ENCODE measurements around the gene SKI. TPM values are rescaled to one million over a fixed set of nuclear protein-coding genes. Genes with fewer than 3 reads are reported as not detected.

SKI gene
- total and polyA plus RNA-seq, 2 of the 8 experiments (the other 6 are each of a cell fraction or from before 2014, with no cell fraction given), result 8.3 to 87.6 TPM

DNA sequence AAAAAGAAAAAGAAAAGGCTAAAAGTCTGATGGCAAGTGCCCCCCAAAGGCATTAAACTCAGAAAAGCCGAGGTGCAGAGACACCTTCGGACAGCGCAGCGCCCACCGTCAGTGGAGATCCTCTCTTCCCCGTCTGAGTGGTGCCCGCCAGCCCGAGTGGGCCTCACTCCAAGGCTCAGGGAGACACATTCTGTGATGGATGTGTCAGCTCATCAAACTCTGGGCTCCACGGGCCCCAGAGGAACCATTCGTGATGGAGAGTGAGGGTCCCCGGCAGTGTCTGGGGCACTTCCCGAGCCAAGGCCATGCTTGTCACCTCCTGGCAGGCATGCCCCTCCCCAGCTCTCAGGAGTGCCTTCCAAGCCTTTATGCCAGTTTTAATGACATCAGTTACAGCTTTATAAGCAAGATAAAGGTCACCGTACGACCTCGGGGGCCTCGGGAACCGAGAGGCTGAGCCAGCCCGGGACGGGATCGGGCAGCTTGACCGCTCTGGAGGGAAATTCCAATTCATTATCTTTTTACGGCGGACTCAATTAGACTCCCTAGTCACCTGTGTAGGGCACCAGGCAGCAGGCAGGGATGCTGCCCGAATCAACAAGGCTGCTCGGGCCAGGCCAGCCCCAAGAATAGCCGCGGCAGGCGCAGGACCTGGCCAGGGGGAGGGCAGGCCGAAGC is 113.7 kb downstream of the SKI start:
- Histone ChIP-seq H3K79me2 (ENCODE audit: control insufficient read depth in 1 of 2, insufficient read depth in 2 of 2, low read length in 2 of 2) (no peaks in the 10 kb centered on the region), H3K18ac (ENCODE audit: extremely low read depth, low read length) (no peak overlapping the region), H3K27me3 (replicated peaks in 1 of 4; ENCODE audit: control insufficient read depth in 3 of 4, extremely low read depth in 1 of 4, insufficient read depth in 3 of 4, low read length in 3 of 4) (no peaks in the 10 kb centered on the region), H2BK5ac (ENCODE audit: low read depth, low read length) (no peak overlapping the region; the same call in 1 of the 2 replicates), H3K36me3 (ENCODE audit: control insufficient read depth in 2 of 4, insufficient read depth in 4 of 4, low read length in 3 of 4) (no peaks in the 10 kb centered on the region), H3K23me2 (ENCODE audit: low read depth, low read length) (no peaks in the 10 kb centered on the region), H3K4ac (replicated peaks; ENCODE audit: insufficient read length, low read depth, low read length) (no peak overlapping the region), H3K9ac (replicated peaks in 1 of 4; ENCODE audit: extremely low read depth in 1 of 4, low read depth in 3 of 4, low read length in 3 of 4) (no peak overlapping the region), H3K56ac (replicated peaks; ENCODE audit: insufficient read length, low read depth, low read length) (no peak overlapping the region), H2BK12ac (ENCODE audit: low read depth, low read length) (no peak overlapping the region), H3K9me3 (ENCODE audit: insufficient read depth in 2 of 2, low read depth in 1 of 2, low read length in 1 of 2) (no peaks in the 10 kb centered on the region), H4K8ac (ENCODE audit: extremely low read depth, insufficient read depth, low read length) (no peak overlapping the region), H4K91ac (replicated peaks; ENCODE audit: insufficient read length, low read length) (no peak overlapping the region), H3K23ac (ENCODE audit: insufficient read length) (no peak overlapping the region), H2AFZ (ENCODE audit: low read length) (no peak overlapping the region), H4K5ac (ENCODE audit: insufficient read length, low read depth, low read length) (no peak overlapping the region), H3K14ac (ENCODE audit: insufficient read length) (no peak overlapping the region), H2AK5ac (ENCODE audit: low read depth, low read length) (no peak overlapping the region), H3K79me1 (ENCODE audit: low read depth, low read length) (no peaks in the 10 kb centered on the region), H3K4me2 (ENCODE audit: insufficient read depth in 1 of 2, low read depth in 2 of 2, low read length in 2 of 2) (no peak overlapping the region), H3K27ac (ENCODE audit: low read depth, low read length) (no peak overlapping the region), H3K4me3 (ENCODE audit: extremely low read depth in 1 of 4, insufficient read depth in 2 of 4, low read depth in 3 of 4, low read length in 4 of 4) (no peak overlapping the region), H2BK20ac (ENCODE audit: low read length) (no peak overlapping the region), H4K20me1 (replicated peaks in 1 of 2; ENCODE audit: control insufficient read depth in 1 of 2, insufficient read depth in 2 of 2, low read length in 2 of 2) (peaks cover 0 to 3% of the 10 kb centered on the region in 2 experiments), H2BK120ac (replicated peaks; ENCODE audit: low read depth, low read length) (no peak overlapping the region), H2BK15ac (ENCODE audit: low read length) (no peak overlapping the region), H3K4me1 (replicated peaks in 1 of 4; ENCODE audit: control insufficient read depth in 3 of 4, insufficient read depth in 4 of 4, low read length in 3 of 4) (no peaks in the 10 kb centered on the region)
- ChIA-PET CTCF (ENCODE audit: partially characterized antibody) (interaction anchor here (0.6 to 1.8 kb wide), 5 partner anchors 26 to 793 kb away, joined by 3 to 6 read pairs (median 3); no protein-coding TSS in a partner anchor), POLR2A (ENCODE audit: partially characterized antibody) (no interaction called here)
- DNase-seq (ENCODE audit: low read depth in 1 of 2, low spot score in 2 of 2) (no peak), FAIRE-seq (no peak)
- 92% methylated on average over 25 of the region's 29 CpGs; no CpG with 5 or more reads in 1 of the 2 experiments for WGBS, 2 experiments (ENCODE audit: extremely low coverage in 1 of 2, insufficient coverage in 1 of 2, insufficient read length in 1 of 2, insufficient replicate concordance in 2 of 2, low coverage in 1 of 2, low lambda C conversion rate in 2 of 2, missing lambda C conversion rate in 1 of 2)
- TF ChIP-seq SIX5 (IDR thresholded peaks at IDR 0.05; ENCODE audit: low read depth, low read length) (no peak), SIN3A (conservative IDR thresholded peaks at IDR 0.05 in 1 of 2, IDR thresholded peaks at IDR 0.05 in 1 of 2; ENCODE audit: low read depth in 1 of 2, low read length in 2 of 2) (no peak), CBX8 (IDR thresholded peaks at IDR 0.05; ENCODE audit: borderline replicate concordance, low read depth, low read length) (no peak), POLR2AphosphoS5 (IDR thresholded peaks at IDR 0.05; ENCODE audit: low read depth, low read length) (no peak), EP300 (IDR thresholded peaks at IDR 0.05; ENCODE audit: borderline replicate concordance in 1 of 2, low read depth in 2 of 2, low read length in 2 of 2) (no peak), RAD21 (IDR thresholded peaks at IDR 0.05 in 1 of 2, conservative IDR thresholded peaks at IDR 0.05 in 1 of 2; ENCODE audit: low read depth in 2 of 2, low read length in 2 of 2) (no peak), TBP (IDR thresholded peaks at IDR 0.05; ENCODE audit: low read depth, low read length) (no peak), CEBPB (IDR thresholded peaks at IDR 0.05; ENCODE audit: low read depth, low read length) (no peak), NRF1 (IDR thresholded peaks at IDR 0.05; ENCODE audit: low read depth, low read length) (no peak)
- TF ChIP-seq, protein P1, sequence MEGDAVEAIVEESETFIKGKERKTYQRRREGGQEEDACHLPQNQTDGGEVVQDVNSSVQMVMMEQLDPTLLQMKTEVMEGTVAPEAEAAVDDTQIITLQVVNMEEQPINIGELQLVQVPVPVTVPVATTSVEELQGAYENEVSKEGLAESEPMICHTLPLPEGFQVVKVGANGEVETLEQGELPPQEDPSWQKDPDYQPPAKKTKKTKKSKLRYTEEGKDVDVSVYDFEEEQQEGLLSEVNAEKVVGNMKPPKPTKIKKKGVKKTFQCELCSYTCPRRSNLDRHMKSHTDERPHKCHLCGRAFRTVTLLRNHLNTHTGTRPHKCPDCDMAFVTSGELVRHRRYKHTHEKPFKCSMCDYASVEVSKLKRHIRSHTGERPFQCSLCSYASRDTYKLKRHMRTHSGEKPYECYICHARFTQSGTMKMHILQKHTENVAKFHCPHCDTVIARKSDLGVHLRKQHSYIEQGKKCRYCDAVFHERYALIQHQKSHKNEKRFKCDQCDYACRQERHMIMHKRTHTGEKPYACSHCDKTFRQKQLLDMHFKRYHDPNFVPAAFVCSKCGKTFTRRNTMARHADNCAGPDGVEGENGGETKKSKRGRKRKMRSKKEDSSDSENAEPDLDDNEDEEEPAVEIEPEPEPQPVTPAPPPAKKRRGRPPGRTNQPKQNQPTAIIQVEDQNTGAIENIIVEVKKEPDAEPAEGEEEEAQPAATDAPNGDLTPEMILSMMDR (IDR thresholded peaks at IDR 0.05; ENCODE audit: control extremely low read depth in 1 of 3, insufficient read depth in 1 of 3, low read depth in 1 of 3, low read length in 3 of 3), result no peak

Measured in H1 (cell line).